Measurements from ENCODE around the gene FKBP10. TPM values are rescaled to one million over a fixed set of nuclear protein-coding genes. Genes with fewer than 3 reads are reported as not detected.

Gene FKBP10
- total and polyA plus RNA-seq, 9 of the 15 experiments (the other 6 are each of a cell fraction or from before 2014, with no cell fraction given): 0.03 to 3.0 (median 1.4) TPM; not detected in 1

GRCh38 chr17:41781404-41782110 lies 31.2 kb upstream of the FKBP10 start (continued):
- no peak for TF ChIP-seq TFAP4 (CRISPR knock-in tag; IDR thresholded peaks at IDR 0.05; ENCODE audit: borderline replicate concordance)
- no peak for TF ChIP-seq KDM2B (CRISPR knock-in tag; IDR thresholded peaks at IDR 0.05)

GRCh38 chr17:41782142-41782541 lies 30.7 kb upstream of the FKBP10 start:
- Histone ChIP-seq H2AFZ (ENCODE audit: low read depth, low read length) (no peak overlapping the region), H3K4me1 (replicated peaks in 1 of 2; ENCODE audit: control insufficient read depth in 2 of 2, insufficient read depth in 2 of 2, low read length in 2 of 2) (peaks cover 30 to 45% of the 10 kb centered on the region in 2 experiments), H3K36me3 (ENCODE audit: control insufficient read depth, insufficient read depth, low read length) (peaks cover 26% of the 10 kb centered on the region; the same call in 1 of the 3 replicates), H3K4me3 (no peak overlapping the region), H3K9ac (ENCODE audit: insufficient read depth in 1 of 2, low read depth in 2 of 2, low read length in 2 of 2) (peak overlapping the region; percentile 22 to 88; a peak in 3 of 4 replicates), H3K9me3 (replicated peaks; ENCODE audit: control insufficient read depth, insufficient read depth, low read depth, low read length) (no peaks in the 10 kb centered on the region), H3K79me2 (ENCODE audit: control insufficient read depth, insufficient read depth, low read length) (peaks cover 77% of the 10 kb centered on the region), H4K20me1 (replicated peaks; ENCODE audit: control insufficient read depth, insufficient read depth, low read length) (peaks cover 9% of the 10 kb centered on the region), H3K27me3 (ENCODE audit: control insufficient read depth in 2 of 2, insufficient read depth in 2 of 2, low read length in 2 of 2) (no peaks in the 10 kb centered on the region), H3K27ac (ENCODE audit: extremely low read depth, low read depth, low read length) (peak overlapping the region; percentile 42; the same call in 2 of the 3 replicates), H3K9me1 (ENCODE audit: control insufficient read depth, insufficient read depth, low read length) (peaks cover 7% of the 10 kb centered on the region), H3K4me2 (ENCODE audit: insufficient read depth, low read length) (peak overlapping the region; percentile 52; the same call in 1 of the 2 replicates)
- intact Hi-C loops (cut with micrococcal nuclease) (no loop called here), in situ Hi-C loops (cut with MboI) (no loop called here)
- DNase-seq (ENCODE audit: extremely low read depth in 1 of 4, low spot score in 3 of 4): peak in 1 of 4 experiments; percentile 4
- POLR2A ChIA-PET: interaction anchor here (0.6 to 2.4 kb wide), 5 partner anchors 9 to 92 kb away, joined by 4 to 7 read pairs (median 5); partner anchors contain the start of gene KLHL11
- BruUV-seq (replicated peaks): no TSS peak
- no peak for FAIRE-seq
- CTCF ChIA-PET (ENCODE audit: low intra/inter-chr PET ratio): no interaction called here
- 74% methylated on average over 4 of the region's 4 CpGs for WGBS (ENCODE audit: insufficient coverage, low coverage, missing lambda C conversion rate)
- ATAC-seq: no peak
- TF ChIP-seq PTBP1 (IDR thresholded peaks at IDR 0.05; ENCODE audit: low read depth, low read length): no peak

Data from K562 (cell line).